GM12873 (cell line): ENCODE measurements around the gene DIP2A.

ENCODE experiments used
- CTCF ChIP-seq: IDR thresholded peaks from 2 replicates; pipeline ENCODE4 v1.5.1; 2012; ENCODE audit warnings: low read depth, mild to moderate bottlenecking, moderate library complexity, low read length, control low read depth; ENCODE audit not compliant: insufficient read depth; ENCODE audit errors: missing control alignments

Gene DIP2A

GRCh38 chr21:46458315-46459023 lies at the start of gene DIP2A:
DIP2A (plus strand) TSS chr21:46458891; CDS start chr21:46459132, 241 bp downstream.
- no peak for TF ChIP-seq CTCF

- no peak for TF ChIP-seq CTCF
Observed at GRCh38 chr21:46409641-46410406, 48.9 kb upstream of the DIP2A start.

- TF ChIP-seq CTCF, result no peak
Observed at GRCh38 chr21:46410516-46410915, 48.2 kb upstream of the DIP2A start.

- TF ChIP-seq CTCF, result no peak
Observed at GRCh38 chr21:46411236-46411635, 47.5 kb upstream of the DIP2A start.

GRCh38 chr21:46411691-46412090 lies 47.0 kb upstream of the DIP2A start:
- TF ChIP-seq CTCF, result no peak

GRCh38 chr21:46412521-46413364 lies 45.9 kb upstream of the DIP2A start:
- TF ChIP-seq CTCF, result no peak

- TF ChIP-seq CTCF, result no peak
Observed at GRCh38 chr21:46413365-46413696, 45.4 kb upstream of the DIP2A start.
